AG10803 (cell line): ENCODE results near the gene INTU.
"Not testable (repeated sequence)": the region's sequence is repeated elsewhere in the genome, so short reads cannot be mapped to it uniquely, and the experiment has no call there.

Experiments used
- DNase-seq: peaks from one replicate; pipeline ENCODE4 v3.0.0; 2010; ENCODE audit warnings: low read depth
- H3K4me3 ChIP-seq: 2 replicates; pipeline ENCODE4 v1.5.1; 2011; ENCODE audit warnings: mild to moderate bottlenecking, low read length, control low read depth
- TF ChIP-seq, protein P1 (sequence below): conservative IDR thresholded peaks from 2 replicates; pipeline ENCODE4 v1.5.1; 2011; ENCODE audit warnings: mild to moderate bottlenecking, low read length, control low read depth, inconsistent platforms

INTU gene

DNA sequence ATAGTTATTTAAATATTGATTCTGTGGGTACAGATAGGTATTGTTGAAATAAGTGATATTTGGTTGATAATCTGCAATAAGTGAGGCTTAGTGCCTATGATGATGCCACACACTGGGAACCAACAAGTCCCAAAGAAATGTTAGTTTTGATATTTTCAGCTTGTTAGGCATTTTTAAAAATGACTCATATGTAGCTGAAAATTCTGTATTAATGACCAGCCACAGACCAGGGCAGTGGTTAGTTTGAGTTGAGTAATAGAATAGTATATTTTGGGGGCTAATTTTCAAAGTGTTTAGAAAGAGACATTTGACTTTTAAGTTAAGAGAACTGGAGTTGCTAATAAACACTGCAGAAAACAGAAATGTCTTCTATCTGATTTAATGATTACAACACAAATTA is 9.4 kb downstream of the INTU start:
- DNase-seq = peak; percentile 33
- H3K4me3 ChIP-seq = no peak overlapping the region
- TF ChIP-seq, protein P1, sequence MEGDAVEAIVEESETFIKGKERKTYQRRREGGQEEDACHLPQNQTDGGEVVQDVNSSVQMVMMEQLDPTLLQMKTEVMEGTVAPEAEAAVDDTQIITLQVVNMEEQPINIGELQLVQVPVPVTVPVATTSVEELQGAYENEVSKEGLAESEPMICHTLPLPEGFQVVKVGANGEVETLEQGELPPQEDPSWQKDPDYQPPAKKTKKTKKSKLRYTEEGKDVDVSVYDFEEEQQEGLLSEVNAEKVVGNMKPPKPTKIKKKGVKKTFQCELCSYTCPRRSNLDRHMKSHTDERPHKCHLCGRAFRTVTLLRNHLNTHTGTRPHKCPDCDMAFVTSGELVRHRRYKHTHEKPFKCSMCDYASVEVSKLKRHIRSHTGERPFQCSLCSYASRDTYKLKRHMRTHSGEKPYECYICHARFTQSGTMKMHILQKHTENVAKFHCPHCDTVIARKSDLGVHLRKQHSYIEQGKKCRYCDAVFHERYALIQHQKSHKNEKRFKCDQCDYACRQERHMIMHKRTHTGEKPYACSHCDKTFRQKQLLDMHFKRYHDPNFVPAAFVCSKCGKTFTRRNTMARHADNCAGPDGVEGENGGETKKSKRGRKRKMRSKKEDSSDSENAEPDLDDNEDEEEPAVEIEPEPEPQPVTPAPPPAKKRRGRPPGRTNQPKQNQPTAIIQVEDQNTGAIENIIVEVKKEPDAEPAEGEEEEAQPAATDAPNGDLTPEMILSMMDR = no peak

DNA sequence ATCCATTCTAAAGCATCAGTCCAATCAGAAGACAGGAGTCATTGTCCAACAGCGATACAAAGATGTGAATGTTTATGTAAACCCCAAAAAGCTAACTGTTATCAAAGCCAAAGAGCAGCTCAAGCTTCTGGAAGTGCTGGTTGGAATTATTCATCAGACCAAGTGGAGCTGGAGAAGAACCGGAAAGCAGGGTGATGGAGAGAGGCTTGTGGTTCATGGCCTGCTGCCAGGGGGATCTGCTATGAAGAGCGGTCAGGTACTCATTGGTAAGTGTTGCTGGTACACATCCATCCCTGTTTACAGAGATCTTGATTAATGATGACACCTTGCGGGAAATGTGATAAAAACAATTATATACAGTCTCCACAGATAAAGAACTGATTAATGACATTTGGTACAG is 11.0 kb downstream of the INTU start:
- H3K4me3 ChIP-seq = no peak overlapping the region
- TF ChIP-seq, protein P1 = no peak
- no peak for DNase-seq

DNA sequence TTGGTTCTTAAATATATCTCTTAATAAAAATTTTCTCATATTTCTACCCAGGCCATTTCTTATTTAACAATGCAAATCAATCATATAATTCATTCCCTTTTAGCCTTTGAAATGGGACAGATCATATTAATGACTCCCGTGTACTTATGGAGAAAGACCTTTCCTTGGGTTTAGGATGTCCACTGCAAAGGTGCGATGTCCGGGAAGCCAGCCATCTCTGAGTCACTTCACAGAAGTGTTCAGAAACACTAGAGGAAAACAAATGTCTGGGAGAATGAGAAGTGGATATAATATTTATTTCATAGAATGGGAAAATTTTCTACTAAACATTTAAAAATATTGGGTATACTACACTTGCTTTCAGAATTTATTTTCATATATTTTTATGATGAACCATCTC is 15.3 kb downstream of the INTU start:
- TF ChIP-seq, protein P1 = no peak
- no peak overlapping the region for H3K4me3 ChIP-seq
- no peak for DNase-seq

DNA sequence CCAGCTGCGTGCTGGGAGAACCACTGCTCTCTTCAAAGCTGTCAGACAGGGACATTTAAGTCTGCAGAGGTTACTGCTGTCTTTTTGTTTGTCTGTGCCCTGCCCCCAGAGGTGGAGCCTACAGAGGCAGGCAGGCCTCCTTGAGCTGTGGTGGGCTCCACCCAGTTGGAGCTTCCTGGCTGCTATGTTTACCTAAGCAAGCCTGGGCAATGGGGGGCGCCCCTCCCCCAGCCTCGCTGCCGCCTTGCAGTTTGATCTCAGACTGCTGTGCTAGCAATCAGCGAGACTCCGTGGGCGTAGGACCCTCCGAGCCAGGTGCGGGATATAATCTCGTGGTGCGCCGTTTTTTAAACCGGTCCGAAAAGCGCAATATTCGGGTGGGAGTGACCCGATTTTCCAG is 22.8 kb downstream of the INTU start:
- not testable (repeated sequence) for DNase-seq, H3K4me3 ChIP-seq

DNA sequence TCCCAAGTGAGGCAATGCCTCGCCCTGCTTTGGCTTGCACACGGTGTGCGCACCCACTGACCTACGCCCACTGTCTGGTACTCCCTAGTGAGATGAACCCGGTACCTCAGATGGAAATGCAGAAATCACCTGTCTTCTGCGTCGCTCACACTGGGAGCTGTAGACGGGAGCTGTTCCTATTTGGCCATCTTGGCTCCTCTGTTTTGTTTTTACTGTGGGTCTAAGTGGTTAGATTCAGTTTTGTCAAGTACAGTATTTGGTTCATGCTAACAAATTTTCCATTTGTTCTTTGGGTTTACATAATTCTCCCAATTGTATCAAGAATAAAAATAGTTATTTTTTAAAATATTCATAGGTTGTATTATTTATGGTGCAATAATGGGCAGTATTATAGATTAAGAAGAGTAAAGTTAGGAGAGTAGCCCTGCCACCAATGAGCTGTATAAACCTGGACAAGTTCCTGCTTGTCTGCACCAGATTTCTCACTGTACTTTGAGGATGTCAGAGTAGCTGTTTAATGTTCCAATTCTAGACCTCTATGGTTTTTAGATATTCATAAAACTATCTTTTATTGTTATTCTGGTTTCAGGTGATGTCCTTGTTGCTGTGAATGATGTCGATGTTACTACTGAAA is 23.4 kb downstream of the INTU start:
- no peak overlapping the region for H3K4me3 ChIP-seq
- no peak for DNase-seq

DNA sequence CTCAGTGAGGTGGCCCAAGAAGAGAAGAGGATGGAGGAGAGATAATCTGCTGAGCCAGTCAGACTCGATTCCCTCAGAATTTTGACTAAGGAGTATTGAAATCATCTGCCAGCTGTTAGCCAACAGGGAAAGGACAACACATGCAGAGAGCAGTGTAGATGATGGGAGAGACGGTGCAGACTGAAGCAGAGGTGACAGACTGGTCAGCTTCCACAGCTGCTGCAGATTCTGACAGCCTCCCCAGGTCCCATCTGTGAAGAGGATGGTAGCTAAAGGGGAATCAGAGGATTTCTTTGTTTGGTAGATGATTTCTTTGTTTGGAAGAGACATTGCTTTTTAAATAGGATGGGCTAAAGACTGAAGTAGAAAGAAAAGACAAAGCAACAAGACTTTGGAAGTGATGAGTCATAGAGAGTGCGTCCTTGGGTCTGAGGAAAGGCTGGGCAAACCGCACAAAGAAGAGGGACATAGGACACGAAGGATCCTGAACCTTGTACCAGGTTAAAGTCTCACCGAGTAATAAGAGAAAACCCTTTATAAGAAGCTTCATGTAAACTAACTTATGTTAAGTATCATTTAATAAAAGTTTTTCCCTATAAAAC is 27.6 kb downstream of the INTU start:
- TF ChIP-seq, protein P1 = no peak
- H3K4me3 ChIP-seq = no peak overlapping the region
- DNase-seq = no peak

More for the DNA sequence above, 23.4 kb downstream of the INTU start:
- TF ChIP-seq, protein P1 = no peak

DNA sequence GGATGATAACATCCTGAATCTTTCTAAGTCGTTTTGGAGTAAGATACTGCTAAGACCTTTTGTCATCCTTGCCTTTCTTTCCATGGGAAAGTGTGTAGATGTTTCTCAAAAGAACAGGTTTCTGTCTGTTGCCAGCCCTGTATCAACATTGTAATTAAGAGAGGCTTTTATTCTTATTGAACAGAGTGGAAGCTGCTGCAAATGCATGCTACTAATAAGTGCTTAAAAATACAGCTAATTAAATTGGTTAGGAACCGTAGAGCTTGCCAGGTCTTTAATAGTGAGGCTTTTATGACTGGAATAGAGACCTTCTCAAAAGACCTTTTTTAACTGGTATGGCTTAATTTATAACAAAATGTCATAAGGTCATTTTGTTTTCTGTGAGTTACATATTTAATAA is 34.4 kb downstream of the INTU start:
- TF ChIP-seq, protein P1 = no peak
- no peak for DNase-seq
- H3K4me3 ChIP-seq = no peak overlapping the region

DNA sequence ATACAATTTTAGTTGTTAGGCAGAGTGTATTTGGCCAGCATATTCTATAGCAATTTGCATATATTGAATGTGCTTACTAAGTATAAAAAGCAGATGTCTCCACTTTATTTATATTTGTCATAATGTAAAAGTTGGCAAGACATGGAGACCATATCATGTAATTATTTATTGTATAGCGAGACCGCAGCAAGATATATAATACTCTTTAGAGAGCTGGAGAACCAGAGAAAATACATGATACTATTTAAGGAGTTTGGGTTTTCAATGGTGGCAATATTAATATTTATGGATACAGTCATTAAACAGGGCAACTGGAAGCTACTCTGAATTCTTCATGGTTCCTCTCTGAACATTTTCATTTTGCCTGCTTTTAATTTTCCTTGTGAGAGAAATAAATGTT is 35.0 kb downstream of the INTU start:
- TF ChIP-seq, protein P1 = no peak
- DNase-seq = no peak
- H3K4me3 ChIP-seq = no peak overlapping the region
